K562 (cell line): ENCODE results near the gene GLMP. TPM values are rescaled to one million over a fixed set of nuclear protein-coding genes. Genes with fewer than 3 reads are reported as not detected.

ENCODE experiments used
- CEBPG ChIP-seq, 3 experiments: fragments of 200-800 bp in 1 of 3; sonication (Bioruptor generic) in 1 of 3; sonication (generic) in 1 of 3; formaldehyde crosslinking in 1 of 3; IDR thresholded peaks in 2 of 3; conservative IDR thresholded peaks in 1 of 3; 2 replicates each; pipeline versions ENCODE4 v1.6.1 to v1.8.0; 2016 to 2022; ENCODE audit warnings: missing compliant biosample characterization in 2 of 3, missing genetic modification characterization in 2 of 3, mild to moderate bottlenecking in 1 of 3, missing genetic modification reagents in 1 of 3
- ELK3 ChIP-seq: fragments of 450-650 bp; formaldehyde crosslinking; IDR thresholded peaks from 2 replicates; pipeline ENCODE4 v1.4.0; 2020; ENCODE audit warnings: mild to moderate bottlenecking
- EP300 ChIP-seq: IDR thresholded peaks from 2 replicates; pipeline ENCODE4 v1.6.1; 2012; ENCODE audit warnings: low read length, improper control_type of control experiment
- ETV6 ChIP-seq, 3 experiments: fragments of 150-350 bp in 1 of 3; sonication (generic) in 1 of 3; formaldehyde crosslinking in 1 of 3; IDR thresholded peaks; 2 replicates each; pipeline versions ENCODE4 v1.6.1 to v1.8.0; 2014 to 2022; ENCODE audit warnings: borderline replicate concordance in 2 of 3, low read depth in 2 of 3, antibody characterized with exemption in 1 of 3, low read length in 1 of 3, mild to moderate bottlenecking in 1 of 3, missing genetic modification reagents in 1 of 3
- MITF ChIP-seq: IDR thresholded peaks from 2 replicates; pipeline ENCODE4 v1.6.1; 2014; ENCODE audit warnings: antibody characterized with exemption
- PHF20 ChIP-seq: fragments of 450-650 bp; IDR thresholded peaks from 2 replicates; pipeline ENCODE4 v1.6.1; 2018; ENCODE audit not compliant: partially characterized antibody
- RNF2 ChIP-seq: sonication (generic); IDR thresholded peaks from 2 replicates; pipeline ENCODE4 v1.6.1; 2016
- SMARCA4 ChIP-seq: fragments of 450-650 bp; IDR thresholded peaks from 2 replicates; pipeline ENCODE4 v1.6.1; 2016
- TARDBP ChIP-seq: fragments of 450-650 bp; IDR thresholded peaks from 2 replicates; pipeline ENCODE4 v1.6.1; 2016
- TEAD2 ChIP-seq: fragments of 450-650 bp; IDR thresholded peaks from 2 replicates; pipeline ENCODE4 v1.6.1; 2016; ENCODE audit warnings: missing genetic modification characterization, control low read depth, missing compliant biosample characterization
- ZBTB11 ChIP-seq, 3 experiments: fragments of 200-800 bp in 1 of 3; fragments of 250-450 bp in 1 of 3; fragments of 450-650 bp in 1 of 3; sonication (Bioruptor Pico) in 1 of 3; sonication (Bioruptor generic) in 1 of 3; formaldehyde crosslinking in 1 of 3; IDR thresholded peaks; 2 replicates each; pipeline versions ENCODE4 v1.6.1 to v1.8.0; 2016 to 2022; ENCODE audit warnings: mild to moderate bottlenecking in 2 of 3, missing genetic modification characterization in 2 of 3, missing compliant biosample characterization in 1 of 3, moderate library complexity in 1 of 3
- ZNF133 ChIP-seq: fragments of 250-450 bp; sonication (Bioruptor Pico); IDR thresholded peaks from 2 replicates; pipeline ENCODE4 v1.4.0; 2020; ENCODE audit warnings: mild to moderate bottlenecking
- polyA plus RNA-seq, 8 experiments: library from polyadenylated mRNA; depleted of rRNA in 4 of 8; stranded (reverse) in 5 of 8; unstranded in 3 of 8; fragments of >200 nt; fragmentation: Nextera tagmentation in 2 of 8; fragmentation: Illumina TruSeq in 1 of 8; extraction: Ambion mirVana in 2 of 8; extraction: Trizol in 1 of 8; gene quantifications; 2 replicates each; pipeline versions ENCODE4 v1.2.1 to v1.2.3, GENCODE V29; 2011 to 2014; ENCODE audit warnings: inconsistent platforms in 1 of 8, missing spikeins in 1 of 8
- total RNA-seq, 7 experiments: library from RNA; depleted of rRNA in 6 of 7; stranded (reverse); fragments of >200 nt in 6 of 7; fragmentation: Illumina TruSeq in 2 of 7; extraction: Trizol in 2 of 7; gene quantifications; 2 replicates each; pipeline versions ENCODE4 v1.2.1 to v1.2.3, GENCODE V29; 2011 to 2021; ENCODE audit warnings: low replicate concordance in 1 of 7

GLMP gene
- total and polyA plus RNA-seq, 9 of the 15 experiments (the other 6 are each of a cell fraction or from before 2014, with no cell fraction given) = 8.3 to 28.2 (median 22.4) TPM

GRCh38 chr1:156282479-156283222 is 12.8 kb downstream of the GLMP start, which contains the start of gene SMG5 (continued):
- no peak for TF ChIP-seq TEAD2 (tag)
- no peak for TF ChIP-seq MITF
- peak; percentile 92 for TF ChIP-seq PHF20
- TF ChIP-seq ELK3 (CRISPR knock-in tag) = no peak
- TF ChIP-seq ZNF133 = no peak
- TF ChIP-seq EP300 = peak; percentile 52; the same call in 1 of the 2 replicates
- no peak for TF ChIP-seq ETV6 (IDR thresholded peaks at IDR 0.05; ENCODE audit: borderline replicate concordance in 1 of 2, low read depth in 2 of 2, low read length in 1 of 2)
- no peak for TF ChIP-seq ETV6 (CRISPR knock-in tag; IDR thresholded peaks at IDR 0.05; ENCODE audit: borderline replicate concordance)
- 0 out of 2 replicates have a peak, but pooled peaks have one; percentile 36 for TF ChIP-seq TARDBP
- TF ChIP-seq ZBTB11 (CRISPR knock-in tag; IDR thresholded peaks at IDR 0.05) = no peak
- no peak for TF ChIP-seq SMARCA4
- TF ChIP-seq CEBPG (CRISPR knock-in tag; IDR thresholded peaks at IDR 0.05) = no peak
- no peak for TF ChIP-seq CEBPG (tag; conservative IDR thresholded peaks at IDR 0.05 in 1 of 2, IDR thresholded peaks at IDR 0.05 in 1 of 2)
- TF ChIP-seq RNF2 = 0 out of 2 replicates have a peak, but pooled peaks have one; percentile 45
